ENCODE data around the gene ALPK1.
"Not testable (repeated sequence)": the region's sequence is repeated elsewhere in the genome, so short reads cannot be mapped to it uniquely, and the experiment has no call there.

Gene ALPK1

DNA sequence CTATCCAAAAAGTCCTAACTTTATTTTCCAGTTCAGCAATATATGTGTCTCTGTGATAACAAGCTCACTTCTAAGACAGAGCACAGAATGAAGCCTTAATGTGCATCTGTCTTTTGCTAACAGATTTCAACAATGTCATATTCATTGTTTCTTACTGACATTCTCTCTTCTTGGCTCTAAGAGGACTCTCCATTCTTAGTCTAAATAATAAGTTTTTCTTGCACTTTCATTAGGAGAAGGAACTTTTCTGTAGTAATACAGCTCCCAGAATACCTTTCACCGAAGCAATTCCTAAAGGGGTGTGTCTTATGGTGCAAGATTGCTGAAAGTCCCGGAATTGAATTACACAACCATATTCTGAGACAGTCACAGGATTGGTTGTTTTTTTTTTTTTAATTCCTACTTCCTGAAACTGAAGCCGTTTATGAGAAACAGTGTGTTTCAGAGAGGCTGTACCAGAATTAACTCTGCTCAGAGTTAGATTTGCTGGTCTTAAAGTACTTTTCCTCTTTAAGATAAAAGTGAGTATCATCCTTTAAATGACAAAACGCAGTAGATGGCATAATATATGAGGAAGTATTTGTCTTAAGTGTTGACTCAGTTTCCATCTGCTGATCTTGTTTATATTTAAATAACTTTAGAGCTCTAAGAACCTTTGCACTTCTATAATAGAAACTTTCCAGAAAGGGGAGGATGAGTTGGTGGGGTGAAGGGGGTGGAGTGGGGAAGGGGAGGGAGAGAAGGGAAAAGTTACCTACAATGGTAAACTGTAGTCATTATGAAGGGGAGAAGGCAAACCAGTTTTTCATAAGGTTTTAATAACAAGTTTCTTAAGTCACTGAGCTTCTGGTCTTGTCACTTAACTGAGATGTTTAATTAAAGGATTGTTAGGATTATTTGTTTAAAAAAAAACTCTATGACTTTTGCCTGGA lies at the start of gene ALPK1:
TSS of gene ALPK1 (plus strand) at position 421 of the 932 bp plus-strand sequence.
- DNase-seq: no peak

DNA sequence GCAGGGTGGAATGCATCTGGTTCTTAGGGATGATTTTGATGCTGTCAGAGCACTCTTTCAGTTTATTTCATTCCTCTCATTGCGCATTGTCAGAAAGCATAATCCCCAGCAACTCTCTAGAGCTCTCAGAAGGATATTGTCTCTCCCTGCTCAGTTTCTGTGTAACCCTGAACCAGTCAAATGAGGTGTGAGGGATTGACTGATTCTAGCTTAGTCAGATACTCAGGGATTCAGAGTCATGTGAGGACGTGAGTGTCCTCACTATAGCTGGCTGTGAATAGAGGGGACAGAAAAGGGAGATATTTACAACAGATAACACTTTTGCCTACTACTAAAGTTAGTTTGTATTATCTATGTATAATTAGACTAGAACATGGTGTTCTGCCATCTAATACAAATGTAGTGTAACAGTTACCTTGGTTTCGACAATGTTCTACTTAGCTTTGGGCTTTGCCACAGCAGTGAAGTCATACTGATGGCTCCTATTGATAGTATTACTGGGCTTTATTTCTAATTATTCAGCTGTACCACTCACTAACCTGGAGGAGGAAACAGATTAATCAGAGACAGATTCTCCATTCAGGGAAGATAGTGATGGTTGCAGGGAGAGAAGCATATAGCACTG lies 46.0 kb upstream of the ALPK1 start:
- DNase-seq: no peak

DNA sequence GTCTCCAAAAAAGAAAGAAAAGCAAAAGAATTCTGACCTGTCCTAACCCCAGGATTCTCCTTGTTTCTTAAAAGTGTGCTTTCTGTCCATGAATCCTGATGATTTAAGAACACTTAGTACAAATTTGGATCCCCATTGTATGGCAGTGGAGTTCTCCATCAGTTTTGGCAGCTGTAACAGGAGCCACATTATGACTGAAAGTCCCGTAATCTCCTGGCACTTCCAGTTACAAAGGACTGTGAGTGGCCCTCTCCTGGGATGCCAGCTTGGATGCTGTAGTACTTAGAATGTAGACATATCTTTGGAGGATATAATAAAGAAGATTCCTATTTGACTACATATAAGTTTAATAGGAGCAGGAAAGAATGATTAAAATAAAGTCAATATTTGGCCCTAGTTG lies 44.9 kb upstream of the ALPK1 start:
- DNase-seq: no peak

GRCh38 chr4:112253382-112254000 lies 43.7 kb upstream of the ALPK1 start:
- DNase-seq: no peak

DNA sequence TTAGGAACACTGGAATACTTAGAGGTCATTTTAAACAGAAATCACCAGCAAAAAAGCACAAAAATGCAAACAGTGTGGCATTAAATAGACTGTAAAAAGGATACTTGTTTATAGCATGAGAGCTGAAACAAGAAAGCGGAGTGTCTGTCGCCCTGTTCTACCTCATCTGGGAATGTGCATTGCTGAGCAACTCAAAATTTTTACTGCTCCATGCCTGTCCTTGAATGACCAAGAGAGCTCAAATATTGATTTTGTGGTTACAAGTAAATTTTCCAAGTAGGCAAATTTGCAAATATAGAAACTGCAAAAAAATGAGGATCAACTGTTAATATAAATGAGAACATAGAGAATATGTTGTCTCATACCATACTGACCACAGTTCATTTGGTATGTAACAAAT lies 40.1 kb upstream of the ALPK1 start:
- DNase-seq: no peak

DNA sequence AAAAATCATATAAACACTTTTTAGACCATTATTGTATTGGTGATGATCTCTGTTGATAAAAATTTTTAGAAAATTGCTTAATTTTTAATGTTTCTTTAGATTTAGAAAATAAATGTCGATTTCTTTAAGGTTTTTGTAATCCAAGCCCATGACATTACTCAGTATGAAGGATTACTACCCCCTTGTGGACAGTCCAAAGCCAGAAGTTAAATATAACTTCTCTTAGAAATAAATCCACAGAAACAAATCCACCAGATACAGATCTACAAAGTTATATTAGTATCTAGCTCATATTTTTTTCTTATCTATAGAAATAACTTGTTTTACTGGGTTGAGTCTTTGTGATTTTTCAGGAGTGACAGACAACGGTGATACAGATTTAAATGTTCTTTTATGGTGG lies 30.3 kb upstream of the ALPK1 start:
- no peak for DNase-seq

GRCh38 chr4:112270051-112270450 lies 27.1 kb upstream of the ALPK1 start:
- no peak for DNase-seq

DNA sequence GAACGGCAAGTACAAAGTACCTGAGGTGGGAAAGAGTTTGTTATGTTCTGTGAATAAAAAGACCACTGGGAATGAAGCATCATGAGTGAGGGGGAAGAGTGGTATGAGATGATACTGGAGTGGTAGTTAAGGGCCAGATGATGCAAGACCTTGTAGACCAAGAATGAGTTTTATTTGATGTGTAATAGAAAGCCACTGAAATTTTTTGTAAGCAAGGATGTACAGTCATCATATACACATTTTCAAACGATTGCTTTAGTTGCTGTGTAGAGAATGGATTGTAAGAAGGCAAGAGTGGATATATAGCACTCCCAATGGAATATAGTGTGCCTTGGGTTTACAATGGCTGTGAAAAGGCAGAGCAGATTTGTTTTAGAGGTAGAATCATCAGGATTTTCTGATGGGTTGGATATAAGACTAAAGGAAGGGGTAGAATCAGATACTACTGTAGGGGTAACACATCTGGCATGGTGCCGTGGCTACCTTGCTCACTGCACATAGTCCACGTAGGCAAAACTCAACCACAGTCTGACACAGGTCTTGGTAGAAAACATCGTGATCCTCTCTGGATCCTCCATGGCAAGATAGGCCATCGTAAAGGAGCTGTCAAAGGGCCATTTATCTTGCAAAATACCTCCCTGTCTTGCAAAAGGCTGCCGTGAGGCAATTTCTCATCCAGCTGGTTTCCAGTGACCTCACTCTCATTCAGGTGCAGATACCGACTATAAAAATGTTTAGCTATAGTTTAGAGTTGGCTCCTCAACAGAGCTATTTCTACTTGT lies 26.3 kb upstream of the ALPK1 start:
- DNase-seq: no peak

DNA sequence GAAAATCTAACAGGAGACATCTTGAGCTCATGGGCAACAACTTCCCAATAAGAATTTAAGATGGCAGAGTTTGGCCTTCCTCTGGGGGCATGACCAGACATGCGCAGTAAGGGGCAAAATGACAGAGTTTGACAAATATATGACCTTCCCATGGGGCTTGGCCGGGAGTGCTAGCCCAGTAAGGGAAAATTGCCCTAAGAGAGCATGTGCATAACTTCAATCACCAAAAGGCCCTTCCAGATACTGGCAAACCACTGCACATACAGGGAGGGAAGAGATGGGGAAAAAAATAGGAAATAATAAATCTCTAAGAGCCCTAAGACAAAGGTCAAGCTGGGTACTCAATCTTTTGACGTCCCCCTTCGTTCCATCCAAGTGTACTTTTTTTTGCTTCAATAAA lies 24.9 kb upstream of the ALPK1 start:
- no peak for DNase-seq

- DNase-seq: no peak
Observed at GRCh38 chr4:112274959-112275358, 22.2 kb upstream of the ALPK1 start.

GRCh38 chr4:112276113-112276512 lies 21.1 kb upstream of the ALPK1 start:
- no peak for DNase-seq

GRCh38 chr4:112277220-112277619 lies 19.9 kb upstream of the ALPK1 start:
- DNase-seq: no peak

- DNase-seq: no peak
Observed at GRCh38 chr4:112277705-112278448, 19.3 kb upstream of the ALPK1 start.

- no peak for DNase-seq
Observed at GRCh38 chr4:112279025-112279881, 17.9 kb upstream of the ALPK1 start.

GRCh38 chr4:112279882-112280315 lies 17.3 kb upstream of the ALPK1 start:
- no peak for DNase-seq

- no peak for DNase-seq
Observed at GRCh38 chr4:112280386-112281056, 16.6 kb upstream of the ALPK1 start.

- not testable (repeated sequence) for DNase-seq
Observed at GRCh38 chr4:112281895-112282398, 15.2 kb upstream of the ALPK1 start.

DNA sequence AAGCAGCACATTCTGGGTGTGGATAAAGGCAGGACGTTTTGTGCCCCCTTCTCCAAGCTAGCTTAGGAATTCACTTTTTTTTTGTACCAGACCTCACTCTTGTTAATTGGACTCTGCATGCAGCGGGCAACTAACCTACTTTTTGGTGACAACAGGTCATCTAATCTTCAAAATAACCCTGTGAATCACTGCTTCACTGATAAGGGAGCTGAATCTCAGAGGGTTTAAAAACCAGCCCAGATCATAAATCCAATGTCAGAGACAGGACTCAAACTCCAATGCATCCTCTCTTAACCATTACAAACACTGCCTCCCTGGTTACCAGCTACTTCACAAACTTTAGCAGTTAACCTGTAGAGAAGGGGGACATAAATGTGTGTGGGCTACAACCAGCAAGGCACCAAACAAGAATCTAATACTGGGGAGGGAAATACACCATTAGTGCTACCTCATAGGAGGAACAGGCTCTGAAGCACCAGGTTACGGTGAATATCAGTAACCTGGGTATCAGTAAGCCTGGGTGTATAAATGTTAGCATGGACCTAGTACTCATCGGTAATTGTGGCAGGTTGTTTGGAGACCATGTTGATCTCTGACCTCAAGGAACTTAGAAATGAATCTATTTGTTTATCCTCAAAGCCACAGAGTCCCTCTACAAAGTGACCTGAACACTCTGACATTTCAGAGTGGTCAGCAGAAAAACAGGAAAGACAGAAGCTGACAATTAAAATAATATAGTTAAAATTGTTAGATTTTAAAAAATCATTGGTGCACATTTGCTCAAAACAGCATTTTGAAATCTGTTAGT lies 14.1 kb upstream of the ALPK1 start:
- no peak for DNase-seq

- no peak for DNase-seq
Observed at GRCh38 chr4:112284166-112284565, 13.0 kb upstream of the ALPK1 start.

All from NCI-H510A treated with DMSO at 0.1 percent for 48 hours (cell line).